A549 treated with CpdA at 1 μM for 4 hours (cell line): ENCODE results near the gene TGFBI. TPM values are rescaled to one million over a fixed set of nuclear protein-coding genes. Genes with fewer than 3 reads are reported as not detected.

Source experiments
- total RNA-seq: library from RNA; stranded (reverse); fragments of 200-300 nt; extraction: Qiagen RNA extraction; gene quantifications from 5 replicates; pipeline ENCODE4 v1.2.3, GENCODE V29; 2022; ENCODE audit warnings: low read depth

TGFBI gene
- 1,442 to 2,234 TPM (median 1,874 TPM) in 5 replicates for total RNA-seq

DNA sequence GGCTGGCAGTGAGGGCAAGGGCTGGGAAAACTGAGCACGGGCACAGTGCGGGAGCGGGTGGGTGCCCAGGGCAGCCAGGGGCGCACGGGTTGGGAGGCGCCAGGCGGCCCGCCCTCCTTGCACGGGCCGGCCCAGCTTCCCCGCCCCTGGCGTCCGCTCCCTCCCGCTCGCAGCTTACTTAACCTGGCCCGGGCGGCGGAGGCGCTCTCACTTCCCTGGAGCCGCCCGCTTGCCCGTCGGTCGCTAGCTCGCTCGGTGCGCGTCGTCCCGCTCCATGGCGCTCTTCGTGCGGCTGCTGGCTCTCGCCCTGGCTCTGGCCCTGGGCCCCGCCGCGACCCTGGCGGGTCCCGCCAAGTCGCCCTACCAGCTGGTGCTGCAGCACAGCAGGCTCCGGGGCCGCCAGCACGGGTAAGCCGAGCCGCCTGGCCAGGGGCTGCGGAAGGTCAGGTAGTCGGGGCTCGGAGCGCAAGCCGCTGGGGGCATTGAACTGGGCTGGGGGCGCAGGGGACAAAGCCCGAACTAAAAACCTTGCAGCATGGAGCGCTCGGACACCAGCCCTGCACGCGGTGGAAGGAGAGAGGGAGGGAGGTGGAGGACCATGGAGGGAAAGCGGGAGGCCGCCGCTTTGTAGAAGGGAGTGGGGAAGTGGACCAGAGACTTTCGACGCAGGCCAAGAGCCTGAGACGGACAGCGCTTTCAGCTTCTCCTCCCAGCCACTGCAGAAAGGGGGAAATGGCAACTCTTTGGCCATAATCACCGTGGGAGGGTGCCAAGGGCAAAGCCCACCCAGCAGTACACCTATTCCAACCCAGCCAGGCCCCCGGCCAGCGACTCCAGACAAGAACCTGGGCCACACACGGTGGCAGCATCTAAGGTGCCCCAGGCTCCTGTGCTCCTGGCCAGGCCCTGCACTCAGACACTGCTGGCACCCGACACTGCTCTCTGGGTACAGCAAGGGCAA lies at the start of gene TGFBI:
Gene TGFBI (plus strand): TSS at position 207 of the 961 bp plus-strand sequence. CDS start 68 bp downstream, at position 275.

Other genes starting within 250 kb of the TGFBI start
- 0.13 to 0.17 TPM in 2 of 5 replicates, not detected in the others for gene SLC25A48, start 194.3 kb upstream of the TGFBI start, total RNA-seq
- not detected in 5 replicates for gene IL9, start 133.1 kb upstream of the TGFBI start, total RNA-seq
- gene LECT2, start 74.0 kb upstream of the TGFBI start, total RNA-seq: not detected in 5 replicates
- gene SMAD5, start 103.9 kb downstream of the TGFBI start, total RNA-seq: 19.2 to 38.0 TPM (median 28.1 TPM) in 5 replicates
- not detected in 5 replicates for gene SMIM32, start 164.2 kb downstream of the TGFBI start, total RNA-seq